D721Med (cell line): Measurements from ENCODE around the gene CAPN13.

Source experiments
- DNase-seq: peaks from one replicate; pipeline ENCODE4 v3.0.0; 2011; ENCODE audit warnings: low spot score; ENCODE audit not compliant: insufficient read length
- FAIRE-seq: peaks from 2 replicates; lab custom pipeline; 2011; peaks lifted over from hg19 to GRCh38; lab: Jason Lieb, UNC
- TF ChIP-seq, protein P1 (sequence below): IDR thresholded peaks from 2 replicates; pipeline ENCODE4 v1.5.1; 2012; ENCODE audit warnings: mild to moderate bottlenecking, control low read depth; ENCODE audit not compliant: insufficient read depth; ENCODE audit errors: missing control alignments

The CAPN13 gene

DNA sequence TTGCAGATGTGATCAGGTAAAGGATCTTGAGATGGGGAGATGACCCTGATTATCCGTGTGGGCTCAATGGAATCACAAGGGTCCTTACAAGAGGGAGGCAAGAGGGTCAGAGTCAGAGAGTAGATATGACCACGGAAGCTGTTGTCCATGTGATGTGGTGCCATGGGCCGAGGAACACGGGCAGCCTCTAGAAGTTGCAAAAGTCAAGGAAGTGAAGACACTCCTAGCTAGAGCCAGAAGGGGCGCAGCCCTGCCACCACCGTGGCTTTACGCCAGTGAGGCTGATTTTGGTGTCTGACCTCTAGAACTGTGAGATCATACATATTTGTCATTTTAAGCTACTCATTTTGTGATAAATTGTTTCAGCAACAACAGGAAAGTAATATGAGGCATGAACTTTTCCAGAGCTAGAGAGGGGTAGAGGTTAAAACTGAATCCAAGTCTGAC is 114.4 kb downstream of the CAPN13 start:
- FAIRE-seq (no peak), DNase-seq (no peak)
- TF ChIP-seq, protein P1, sequence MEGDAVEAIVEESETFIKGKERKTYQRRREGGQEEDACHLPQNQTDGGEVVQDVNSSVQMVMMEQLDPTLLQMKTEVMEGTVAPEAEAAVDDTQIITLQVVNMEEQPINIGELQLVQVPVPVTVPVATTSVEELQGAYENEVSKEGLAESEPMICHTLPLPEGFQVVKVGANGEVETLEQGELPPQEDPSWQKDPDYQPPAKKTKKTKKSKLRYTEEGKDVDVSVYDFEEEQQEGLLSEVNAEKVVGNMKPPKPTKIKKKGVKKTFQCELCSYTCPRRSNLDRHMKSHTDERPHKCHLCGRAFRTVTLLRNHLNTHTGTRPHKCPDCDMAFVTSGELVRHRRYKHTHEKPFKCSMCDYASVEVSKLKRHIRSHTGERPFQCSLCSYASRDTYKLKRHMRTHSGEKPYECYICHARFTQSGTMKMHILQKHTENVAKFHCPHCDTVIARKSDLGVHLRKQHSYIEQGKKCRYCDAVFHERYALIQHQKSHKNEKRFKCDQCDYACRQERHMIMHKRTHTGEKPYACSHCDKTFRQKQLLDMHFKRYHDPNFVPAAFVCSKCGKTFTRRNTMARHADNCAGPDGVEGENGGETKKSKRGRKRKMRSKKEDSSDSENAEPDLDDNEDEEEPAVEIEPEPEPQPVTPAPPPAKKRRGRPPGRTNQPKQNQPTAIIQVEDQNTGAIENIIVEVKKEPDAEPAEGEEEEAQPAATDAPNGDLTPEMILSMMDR: no peak

DNA sequence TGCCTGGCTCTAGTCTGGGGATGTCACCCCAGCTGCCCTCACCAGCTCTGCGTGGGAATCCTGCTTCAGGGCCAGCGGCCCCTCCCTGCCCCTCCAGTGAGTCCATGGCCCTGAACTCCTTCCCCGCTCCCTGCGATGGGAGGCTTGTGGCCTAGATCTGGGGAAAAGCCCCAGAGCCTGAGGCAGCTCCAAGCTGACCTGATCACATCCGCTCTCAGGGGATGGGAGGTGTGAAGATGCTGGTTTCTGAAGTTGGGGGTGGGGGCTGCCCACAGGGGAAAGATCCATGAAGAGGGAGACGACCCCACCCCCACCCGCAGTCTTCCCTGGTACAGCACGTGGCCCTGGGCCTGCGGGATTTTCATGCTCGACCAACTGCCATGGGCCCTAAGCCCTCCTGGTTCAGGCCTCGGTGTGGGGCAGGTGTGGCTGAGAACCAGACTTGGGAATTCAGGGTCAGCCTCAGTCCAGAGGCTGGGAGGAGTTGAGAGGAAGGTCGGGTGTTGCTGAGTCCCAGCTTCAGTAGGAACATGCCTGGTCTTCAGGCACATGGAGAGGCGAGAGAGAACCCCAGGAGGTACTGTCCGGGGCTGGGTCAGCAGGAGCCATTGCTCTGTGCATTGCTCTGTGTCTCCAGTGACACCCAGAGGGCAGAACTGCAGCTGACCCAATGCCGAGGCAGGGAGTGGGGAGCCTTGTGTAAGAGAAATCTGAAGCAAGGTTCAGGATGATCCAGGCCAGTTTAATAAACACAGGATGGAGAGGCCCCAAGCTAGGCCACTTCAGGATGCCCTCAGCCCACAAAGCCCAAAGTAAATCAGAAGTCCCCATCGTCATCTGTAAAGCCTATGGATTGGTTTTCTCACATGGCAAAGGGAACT is 115.1 kb downstream of the CAPN13 start:
- TF ChIP-seq, protein P1: no peak
- FAIRE-seq (no peak), DNase-seq (no peak)

DNA sequence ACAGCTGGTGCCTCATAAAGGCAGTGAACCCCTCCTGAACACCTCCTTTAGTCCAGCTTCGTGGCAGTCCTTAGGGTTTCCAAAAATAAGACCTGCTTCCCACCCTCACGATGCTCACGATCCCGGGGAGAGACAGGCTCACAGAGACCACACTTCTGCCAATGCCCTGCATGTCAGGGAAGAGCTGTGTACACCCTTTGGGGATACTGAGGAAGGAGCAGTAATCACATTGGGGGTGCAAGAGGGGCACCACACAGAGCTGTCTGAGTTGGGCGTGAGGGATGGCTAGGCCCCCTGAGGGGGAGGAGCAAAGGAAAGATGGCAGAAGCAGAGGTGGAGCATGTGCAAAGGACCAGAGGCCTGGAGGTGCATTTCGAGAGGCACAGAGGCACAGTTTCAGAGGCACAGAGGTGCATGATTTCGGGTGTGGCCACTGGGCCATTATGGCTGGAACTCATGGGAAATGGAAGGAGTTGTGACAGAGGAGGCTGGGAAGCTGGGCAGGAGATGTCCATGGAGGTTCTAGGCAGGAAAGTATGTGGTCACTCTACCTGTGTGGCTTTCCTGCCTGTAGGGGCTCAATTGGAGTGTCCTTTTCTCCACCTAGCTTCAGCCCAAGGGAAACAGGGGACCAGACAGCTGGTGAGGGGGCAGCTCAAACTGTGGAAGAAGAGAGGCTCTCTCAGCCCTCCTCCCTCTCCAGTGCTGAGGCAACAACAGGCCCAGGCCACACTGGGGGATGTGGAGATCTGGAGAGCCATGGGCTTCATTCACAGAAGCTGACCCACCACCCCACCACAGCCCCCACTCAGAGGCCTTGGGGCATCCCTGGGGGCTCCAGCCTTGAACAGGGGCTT is 115.9 kb downstream of the CAPN13 start:
- TF ChIP-seq, protein P1: no peak
- DNase-seq (no peak), FAIRE-seq (no peak)

DNA sequence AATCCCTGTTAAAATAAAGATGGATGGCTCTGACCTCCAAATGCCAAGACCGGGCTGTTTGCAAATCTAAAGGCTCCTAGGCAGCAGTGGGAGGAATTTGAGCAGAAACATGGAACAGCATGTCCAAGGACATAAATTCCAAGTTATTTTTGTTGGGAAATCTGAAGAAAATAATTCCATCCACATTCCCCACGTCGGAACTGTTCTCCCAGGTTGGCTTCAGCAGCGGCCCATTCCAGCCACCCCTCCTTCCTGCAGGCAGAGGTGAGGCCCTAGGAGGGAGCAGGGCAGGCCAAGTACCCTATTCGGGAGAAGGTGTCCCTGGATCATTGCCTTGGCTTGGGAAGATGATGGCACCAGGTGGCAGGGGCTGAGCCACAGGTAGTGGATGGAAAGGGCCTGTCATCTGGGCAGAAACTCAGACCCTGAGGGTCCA is 117.1 kb downstream of the CAPN13 start:
- DNase-seq: no peak
- no peak for FAIRE-seq
- TF ChIP-seq, protein P1: no peak

DNA sequence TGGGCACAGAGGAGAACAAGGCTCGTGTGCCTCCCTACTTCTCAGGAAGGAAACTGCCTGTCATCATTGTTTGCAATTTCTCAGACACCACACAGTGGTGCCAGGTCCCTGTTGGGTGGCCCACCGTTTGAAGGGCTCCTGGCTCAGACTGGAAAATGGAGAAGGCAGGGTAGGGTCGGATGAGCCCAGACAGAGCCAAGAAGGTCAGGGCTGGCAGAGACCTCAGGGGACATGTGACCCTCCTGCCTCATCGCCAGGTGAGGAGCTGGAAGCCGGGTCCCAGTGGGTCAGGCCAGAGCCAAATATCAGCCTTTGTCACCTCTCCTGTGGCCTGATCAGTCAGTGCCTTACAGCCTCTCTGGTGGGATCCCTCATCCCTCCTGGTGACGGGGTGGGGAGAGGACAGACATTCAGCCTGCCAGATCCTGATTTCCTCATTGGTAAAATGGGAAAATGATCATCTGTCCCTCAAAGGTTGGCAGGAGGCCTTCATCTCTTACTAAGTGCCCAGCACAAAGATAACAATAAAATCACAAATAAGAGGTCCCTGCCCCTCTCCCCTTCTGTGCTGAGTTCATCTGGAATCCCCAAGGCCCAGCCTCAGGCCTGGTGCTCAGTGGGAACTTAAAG is 117.6 kb downstream of the CAPN13 start:
- FAIRE-seq (no peak), DNase-seq (no peak)
- TF ChIP-seq, protein P1: no peak

DNA sequence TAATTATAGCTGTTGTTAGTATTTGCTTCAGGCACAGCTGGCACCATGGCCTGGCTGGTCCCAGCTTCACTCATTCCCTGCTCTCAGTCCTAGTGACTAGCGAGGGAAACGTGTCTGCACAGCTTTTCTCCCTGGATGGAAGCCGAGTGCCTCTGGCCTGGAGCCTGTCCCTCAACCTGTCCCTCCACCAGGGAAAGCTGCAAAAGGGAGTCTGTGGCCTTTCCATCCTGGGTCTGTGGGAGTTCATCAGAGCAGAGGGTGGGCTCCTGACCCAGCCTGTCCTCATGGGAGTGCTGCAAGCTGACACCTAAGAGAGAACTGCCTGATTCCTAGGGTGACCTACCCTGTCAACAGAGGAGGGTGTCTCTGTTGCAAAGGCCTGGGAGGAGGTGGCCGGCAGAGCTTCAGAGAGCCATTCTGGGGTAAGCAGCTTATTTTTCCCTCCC is 118.3 kb downstream of the CAPN13 start:
- FAIRE-seq (no peak), DNase-seq (no peak)
- TF ChIP-seq, protein P1: no peak
